Gastrocnemius medialis (tissue), 4 donors: ENCODE data around the gene RPS6KC1. TPM values are rescaled to one million over a fixed set of nuclear protein-coding genes. Genes with fewer than 3 reads are reported as not detected.
"Not testable (repeated sequence)": the region's sequence is repeated elsewhere in the genome, so short reads cannot be mapped to it uniquely, and the experiment has no call there.

Experiments
- ATAC-seq, 2 donors: fragments of 150-250 bp; one replicate each; pipeline ENCODE4 v1.9.1; 2016
- DNase-seq, 2 donors: peaks; one replicate each; pipeline ENCODE4 v3.0.0-alpha.2; 2019
- H3K27ac ChIP-seq, 4 donors: fragments of 200-600 bp; sonication (generic); 1 replicate in 1 of 4; 2 replicates in 3 of 4; pipeline ENCODE4 v1.5.1; 2016 to 2018; ENCODE audit warnings: mild to moderate bottlenecking in 2 of 4, moderate library complexity in 1 of 4
- H3K27me3 ChIP-seq, 3 donors: fragments of 200-600 bp; sonication (generic) in 2 of 3; 1 replicate in 1 of 3; 2 replicates in 2 of 3; pipeline versions ENCODE4 v1.5.1 to v1.6.0; 2016 to 2019; ENCODE audit warnings: mild to moderate bottlenecking in 1 of 3, moderate library complexity in 1 of 3
- H3K36me3 ChIP-seq, 2 donors: fragments of 200-600 bp; sonication (generic) in 1 of 2; one replicate each; pipeline ENCODE4 v1.5.1; 2017 to 2018
- H3K4me1 ChIP-seq, 2 donors: fragments of 200-600 bp; sonication (generic) in 1 of 2; one replicate each; pipeline ENCODE4 v1.5.1; 2016 to 2017; ENCODE audit warnings: mild to moderate bottlenecking in 2 of 2
- H3K4me3 ChIP-seq, 4 donors: fragments of 200-600 bp; sonication (generic) in 3 of 4; 1 replicate in 1 of 4; 2 replicates in 3 of 4; pipeline ENCODE4 v1.5.1; 2016 to 2019; ENCODE audit warnings: mild to moderate bottlenecking in 2 of 4
- H3K9me3 ChIP-seq, 3 donors: fragments of 200-600 bp; sonication (generic) in 2 of 3; 1 replicate in 1 of 3; 2 replicates in 2 of 3; pipeline ENCODE4 v1.5.1; 2016 to 2019
- CTCF ChIP-seq, 5 experiments: fragments of 450-650 bp in 3 of 5; fragments of 200-600 bp in 2 of 5; sonication (generic) in 2 of 5; IDR thresholded peaks in 4 of 5; conservative IDR thresholded peaks in 1 of 5; 1 replicate in 4 of 5; 2 replicates in 1 of 5; pipeline ENCODE4 v1.5.1; 2016 to 2019; ENCODE audit warnings: antibody characterized with exemption in 5 of 5, mild to moderate bottlenecking in 3 of 5, moderate library complexity in 3 of 5
- POLR2A ChIP-seq, 2 donors: fragments of 450-650 bp; IDR thresholded peaks; one replicate each; pipeline ENCODE4 v1.6.1; 2017; ENCODE audit warnings: antibody characterized with exemption in 2 of 2, mild to moderate bottlenecking in 2 of 2, moderate library complexity in 2 of 2
- in situ Hi-C, 4 donors: fragments of 200-750 bp; cut with MboI; loops; one replicate each; pipeline versions ENCODE4 v1.15.0 to v1.8.0; 2017; ENCODE audit warnings: low sequenced_read_pairs in 4 of 4
- intact Hi-C: fragments of 100-400 bp; cut with DNase I; formaldehyde crosslinking; loops from one replicate; pipeline ENCODE4 v1.15.1; 2023; ENCODE audit warnings: low total_unique reads
- total RNA-seq, 4 donors: library from RNA; depleted of rRNA; stranded (reverse); fragments of >200 nt; gene quantifications; one replicate each; pipeline versions ENCODE4 v1.1.0 to v1.2.3, GENCODE V29; 2016

The RPS6KC1 gene
- total RNA-seq, 4 donors from 2014 or later, result 14.5 to 22.2 (median 16.2) TPM

DNA sequence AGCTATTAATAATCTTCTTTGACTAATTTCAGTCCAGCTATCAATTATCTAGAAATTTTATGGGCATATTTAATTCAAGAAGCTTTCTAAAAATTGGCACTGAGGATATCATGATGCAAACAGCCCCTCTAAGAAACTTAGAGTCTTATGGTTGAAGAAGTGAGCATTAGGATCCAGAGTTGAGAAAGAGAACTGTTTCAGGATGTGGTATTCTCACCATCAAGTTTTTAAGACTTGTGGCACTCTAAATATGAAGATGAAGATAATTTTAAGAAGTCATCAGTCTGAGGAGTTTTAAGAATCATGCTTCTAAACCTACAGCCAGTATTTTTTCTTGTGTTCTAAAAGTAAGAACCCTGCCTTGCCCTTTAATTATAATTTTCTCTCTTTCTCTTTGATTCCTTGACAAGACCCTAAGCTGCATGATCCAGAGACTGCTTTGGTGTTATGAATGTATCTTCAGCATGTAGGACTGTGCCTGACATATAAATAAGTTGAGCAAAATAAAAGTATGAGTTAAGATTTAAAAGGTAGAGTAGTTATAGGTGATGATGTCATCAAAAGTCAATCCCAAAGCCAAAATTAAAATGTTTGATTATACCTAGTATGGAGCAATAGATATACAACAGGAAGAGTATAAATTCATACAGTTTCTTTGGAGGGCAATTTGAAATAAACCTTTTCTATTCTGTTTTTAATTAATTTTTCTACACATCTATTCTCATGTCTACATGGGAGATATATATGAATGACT lies 39.1 kb downstream of the RPS6KC1 start:
- no peaks in the 10 kb centered on the region for H3K27me3 ChIP-seq
- ATAC-seq (no peak), DNase-seq (no peak)
- intact Hi-C loops, result no loop called here
- no peak overlapping the region for H3K27ac ChIP-seq
- H3K9me3 ChIP-seq, result no peaks in the 10 kb centered on the region
- TF ChIP-seq CTCF (IDR thresholded peaks at IDR 0.05 in 4 of 5, conservative IDR thresholded peaks at IDR 0.05 in 1 of 5) (no peak), POLR2A (IDR thresholded peaks at IDR 0.05) (no peak)
- no peak overlapping the region for H3K4me3 ChIP-seq
- peaks cover 0 to 27% of the 10 kb centered on the region in 2 donors for H3K36me3 ChIP-seq
- in situ Hi-C loops, result no loop called here
- H3K4me1 ChIP-seq, result no peaks in the 10 kb centered on the region

DNA sequence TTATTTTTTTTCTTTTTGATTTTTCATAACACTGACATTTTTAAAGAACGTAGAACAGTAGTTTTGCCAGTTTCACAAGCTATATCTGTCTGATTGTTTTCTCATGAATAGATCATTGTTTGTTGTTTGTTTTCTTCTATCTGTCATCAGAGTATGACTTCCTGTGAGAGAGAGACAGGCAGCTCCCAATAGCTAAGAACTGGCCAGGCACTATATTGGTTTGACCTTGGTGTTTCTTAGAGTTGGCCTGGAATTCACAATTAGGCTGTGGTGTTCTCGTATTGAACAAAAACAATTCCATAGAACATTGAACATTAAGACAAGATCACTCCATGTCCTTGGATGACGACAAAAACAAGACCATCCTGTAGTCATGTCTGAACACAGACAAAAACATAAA lies 43.4 kb downstream of the RPS6KC1 start:
- Histone ChIP-seq H3K4me1 (no peaks in the 10 kb centered on the region), H3K27me3 (no peaks in the 10 kb centered on the region), H3K4me3 (no peak overlapping the region), H3K27ac (no peak overlapping the region), H3K9me3 (no peaks in the 10 kb centered on the region), H3K36me3 (peaks cover 0 to 22% of the 10 kb centered on the region in 2 donors)
- TF ChIP-seq CTCF (IDR thresholded peaks at IDR 0.05 in 4 of 5, conservative IDR thresholded peaks at IDR 0.05 in 1 of 5), result no peak
- no peak for TF ChIP-seq POLR2A (IDR thresholded peaks at IDR 0.05)
- in situ Hi-C loops, result no loop called here
- ATAC-seq, result no peak
- intact Hi-C loops, result no loop called here
- no peak for DNase-seq

- in situ Hi-C loops, result no loop called here
- TF ChIP-seq CTCF (IDR thresholded peaks at IDR 0.05 in 4 of 5, conservative IDR thresholded peaks at IDR 0.05 in 1 of 5) (no peak), POLR2A (IDR thresholded peaks at IDR 0.05) (no peak)
- no peak for ATAC-seq
- Histone ChIP-seq H3K27ac (no peak overlapping the region), H3K4me3 (no peak overlapping the region), H3K27me3 (no peaks in the 10 kb centered on the region), H3K4me1 (no peaks in the 10 kb centered on the region), H3K36me3 (peaks cover 0 to 24% of the 10 kb centered on the region in 2 donors), H3K9me3 (no peaks in the 10 kb centered on the region)
- no peak for DNase-seq
- intact Hi-C loops, result no loop called here
Measured at GRCh38 chr1:213095467-213095866, 44.4 kb downstream of the RPS6KC1 start.

- Histone ChIP-seq H3K4me3 (no peak overlapping the region), H3K4me1 (no peaks in the 10 kb centered on the region), H3K9me3 (no peaks in the 10 kb centered on the region), H3K27me3 (no peaks in the 10 kb centered on the region), H3K27ac (no peak overlapping the region), H3K36me3 (peaks cover 0 to 24% of the 10 kb centered on the region in 2 donors)
- intact Hi-C loops (no loop called here), in situ Hi-C loops (no loop called here)
- TF ChIP-seq CTCF (IDR thresholded peaks at IDR 0.05 in 4 of 5, conservative IDR thresholded peaks at IDR 0.05 in 1 of 5) (no peak), POLR2A (IDR thresholded peaks at IDR 0.05) (no peak)
- ATAC-seq, result no peak
- no peak for DNase-seq
Measured at GRCh38 chr1:213099682-213100399, 48.8 kb downstream of the RPS6KC1 start.

DNA sequence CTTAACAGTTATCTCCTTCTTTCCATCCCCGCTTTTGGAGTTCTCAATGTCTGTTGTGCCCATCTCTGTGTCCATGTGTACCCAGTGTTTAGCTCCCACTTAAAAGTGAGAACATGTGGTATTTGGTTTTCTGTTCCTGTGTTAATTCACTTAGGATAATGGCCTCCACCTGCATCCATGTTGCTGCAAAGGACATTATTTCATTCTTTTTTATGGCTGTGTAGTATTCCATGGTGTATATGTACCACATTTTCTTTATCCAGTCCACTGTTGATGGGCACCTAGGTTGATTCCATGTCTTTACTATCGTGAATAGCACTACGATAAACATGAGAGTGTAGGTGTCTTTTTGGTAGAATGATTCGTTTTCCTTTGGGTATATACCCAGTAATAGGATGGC lies 49.5 kb downstream of the RPS6KC1 start:
- intact Hi-C loops, in situ Hi-C loops, H3K9me3 ChIP-seq, DNase-seq, ATAC-seq, H3K4me1 ChIP-seq, H3K27me3 ChIP-seq, H3K4me3 ChIP-seq, H3K27ac ChIP-seq: not testable (repeated sequence)
- H3K36me3 ChIP-seq, result peaks cover 0 to 17% of the 10 kb centered on the region in 2 donors
